Colonic mucosa (tissue), 4 donors: ENCODE results near the gene TCF7L2. TPM values are rescaled to one million over a fixed set of nuclear protein-coding genes. Genes with fewer than 3 reads are reported as not detected.

ENCODE experiments used
- DNase-seq: peaks from one replicate; pipeline ENCODE4 v3.0.0-alpha.2; 2020
- H3K27ac ChIP-seq: fragments of 200-600 bp; one replicate; pipeline ENCODE4 v1.8.0; 2021
- H3K27me3 ChIP-seq: fragments of 200-600 bp; one replicate; pipeline ENCODE4 v1.8.0; 2021
- H3K36me3 ChIP-seq: fragments of 200-600 bp; one replicate; pipeline ENCODE4 v1.8.0; 2021
- H3K4me1 ChIP-seq: fragments of 200-600 bp; one replicate; pipeline ENCODE4 v1.8.0; 2021; ENCODE audit warnings: mild to moderate bottlenecking
- H3K4me3 ChIP-seq: fragments of 200-600 bp; one replicate; pipeline ENCODE4 v1.8.0; 2021
- H3K9ac ChIP-seq, 2 donors: one replicate each; pipeline ENCODE4 v1.7.0; 2013; ENCODE audit warnings: control low read depth in 2 of 2, low read depth in 2 of 2, low read length in 2 of 2
- H3K9me3 ChIP-seq: fragments of 200-600 bp; one replicate; pipeline ENCODE4 v1.8.0; 2021
- intact Hi-C: fragments of 100-400 bp; cut with DNase I; formaldehyde crosslinking; loops from one replicate; pipeline ENCODE4 v1.14.1; 2022
- total RNA-seq, 2 donors: library from RNA; stranded (reverse); fragmentation: NEBNext Ultra II Directional in 1 of 2; extraction: Animal tissue kit (Norgen Biotek cat#: 25700) in 1 of 2; gene quantifications; one replicate each; pipeline ENCODE4 v1.2.1, GENCODE V29; 2021
- TF ChIP-seq, protein P1 (sequence below): fragments of 200-600 bp; IDR thresholded peaks from one replicate; pipeline ENCODE4 v1.8.0; 2022; ENCODE audit warnings: antibody characterized with exemption, mild to moderate bottlenecking
- donor health status: healthy.
- donor health status: DM: no; HTN: no; CAD: no.
- donor health status: DM: no; HTN: no; CAD: no.

Gene TCF7L2
- total RNA-seq, 2 donors from 2014 or later, result 65.1 to 98.9 TPM

DNA sequence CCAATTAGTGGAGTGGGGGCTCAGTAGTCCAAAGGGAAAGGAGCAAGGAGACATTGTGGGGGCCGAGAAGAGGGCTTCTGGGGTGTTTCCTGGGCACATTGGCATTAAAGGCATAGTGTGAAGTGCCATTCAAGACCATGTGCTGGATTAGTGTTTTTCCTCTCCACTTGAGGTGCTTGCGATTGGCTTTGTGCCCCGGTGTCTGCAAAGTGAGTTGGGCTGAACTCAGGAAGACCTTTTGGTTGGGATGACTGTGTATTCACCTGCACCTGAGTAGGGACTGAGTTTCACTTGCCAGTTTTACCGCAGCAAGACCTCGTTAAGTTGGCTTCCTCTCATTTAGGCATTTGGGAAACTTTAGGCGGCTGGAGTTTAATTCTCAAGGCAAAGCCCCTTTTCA, 73.0 kb downstream of the TCF7L2 start:
- TF ChIP-seq, protein P1, sequence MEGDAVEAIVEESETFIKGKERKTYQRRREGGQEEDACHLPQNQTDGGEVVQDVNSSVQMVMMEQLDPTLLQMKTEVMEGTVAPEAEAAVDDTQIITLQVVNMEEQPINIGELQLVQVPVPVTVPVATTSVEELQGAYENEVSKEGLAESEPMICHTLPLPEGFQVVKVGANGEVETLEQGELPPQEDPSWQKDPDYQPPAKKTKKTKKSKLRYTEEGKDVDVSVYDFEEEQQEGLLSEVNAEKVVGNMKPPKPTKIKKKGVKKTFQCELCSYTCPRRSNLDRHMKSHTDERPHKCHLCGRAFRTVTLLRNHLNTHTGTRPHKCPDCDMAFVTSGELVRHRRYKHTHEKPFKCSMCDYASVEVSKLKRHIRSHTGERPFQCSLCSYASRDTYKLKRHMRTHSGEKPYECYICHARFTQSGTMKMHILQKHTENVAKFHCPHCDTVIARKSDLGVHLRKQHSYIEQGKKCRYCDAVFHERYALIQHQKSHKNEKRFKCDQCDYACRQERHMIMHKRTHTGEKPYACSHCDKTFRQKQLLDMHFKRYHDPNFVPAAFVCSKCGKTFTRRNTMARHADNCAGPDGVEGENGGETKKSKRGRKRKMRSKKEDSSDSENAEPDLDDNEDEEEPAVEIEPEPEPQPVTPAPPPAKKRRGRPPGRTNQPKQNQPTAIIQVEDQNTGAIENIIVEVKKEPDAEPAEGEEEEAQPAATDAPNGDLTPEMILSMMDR, result no peak
- Histone ChIP-seq H3K36me3 (no peaks in the 10 kb centered on the region), H3K9me3 (no peaks in the 10 kb centered on the region), H3K9ac (no peak overlapping the region), H3K27ac (no peak overlapping the region), H3K4me3 (no peak overlapping the region), H3K27me3 (no peaks in the 10 kb centered on the region), H3K4me1 (peaks cover 17% of the 10 kb centered on the region)
- no peak for DNase-seq
- intact Hi-C loops, result no loop called here

GRCh38 chr10:113024930-113025329, 74.9 kb downstream of the TCF7L2 start:
- Histone ChIP-seq H3K36me3 (no peaks in the 10 kb centered on the region), H3K27ac (no peak overlapping the region), H3K9ac (no peak overlapping the region), H3K27me3 (no peaks in the 10 kb centered on the region), H3K9me3 (no peaks in the 10 kb centered on the region), H3K4me3 (no peak overlapping the region), H3K4me1 (peaks cover 5% of the 10 kb centered on the region)
- intact Hi-C loops, result no loop called here
- TF ChIP-seq, protein P1, result no peak
- DNase-seq, result no peak

GRCh38 chr10:113025487-113025886, 75.4 kb downstream of the TCF7L2 start:
- no peaks in the 10 kb centered on the region for H3K27me3 ChIP-seq
- H3K4me1 ChIP-seq, result no peaks in the 10 kb centered on the region
- no peak overlapping the region for H3K27ac ChIP-seq
- no peaks in the 10 kb centered on the region for H3K9me3 ChIP-seq
- no peak overlapping the region for H3K9ac ChIP-seq
- H3K36me3 ChIP-seq, result no peaks in the 10 kb centered on the region
- no peak for DNase-seq
- H3K4me3 ChIP-seq, result no peak overlapping the region
- intact Hi-C loops, result no loop called here
- TF ChIP-seq, protein P1, result no peak

DNA sequence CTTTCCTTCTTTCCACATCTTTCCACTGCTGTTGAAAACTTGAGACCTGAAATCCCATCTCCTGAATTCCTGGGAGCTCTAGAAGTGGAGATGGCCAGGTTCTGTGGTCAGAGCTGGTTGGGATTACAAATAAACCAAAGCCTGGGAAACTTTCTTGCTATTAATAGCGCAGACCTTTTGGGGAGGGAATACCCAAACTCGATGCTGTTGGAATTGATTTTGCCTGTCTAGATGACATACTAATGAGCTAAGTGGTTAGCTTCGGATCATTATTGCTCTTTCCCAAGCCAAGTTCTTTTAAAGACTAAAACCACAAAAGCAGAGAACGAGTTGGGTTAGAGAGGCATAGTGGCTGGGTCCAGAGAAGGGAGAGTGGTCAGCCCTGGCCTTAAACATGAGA, 76.6 kb downstream of the TCF7L2 start:
- DNase-seq, result no peak
- no peak overlapping the region for H3K4me3 ChIP-seq
- no peaks in the 10 kb centered on the region for H3K27me3 ChIP-seq
- H3K9me3 ChIP-seq, result no peaks in the 10 kb centered on the region
- no peaks in the 10 kb centered on the region for H3K4me1 ChIP-seq
- intact Hi-C loops, result no loop called here
- TF ChIP-seq, protein P1, result no peak
- no peak overlapping the region for H3K27ac ChIP-seq
- no peaks in the 10 kb centered on the region for H3K36me3 ChIP-seq
- no peak overlapping the region for H3K9ac ChIP-seq

GRCh38 chr10:113027230-113027573, 77.2 kb downstream of the TCF7L2 start:
- TF ChIP-seq, protein P1, result no peak
- intact Hi-C loops, result no loop called here
- H3K9ac ChIP-seq, result no peak overlapping the region
- H3K9me3 ChIP-seq, result no peaks in the 10 kb centered on the region
- DNase-seq, result no peak
- H3K4me3 ChIP-seq, result no peak overlapping the region
- no peak overlapping the region for H3K27ac ChIP-seq
- no peaks in the 10 kb centered on the region for H3K4me1 ChIP-seq
- no peaks in the 10 kb centered on the region for H3K36me3 ChIP-seq
- no peaks in the 10 kb centered on the region for H3K27me3 ChIP-seq
